GM12878 (cell line): Measurements from ENCODE around the gene HAPSTR1. TPM values are rescaled to one million over a fixed set of nuclear protein-coding genes. Genes with fewer than 3 reads are reported as not detected.
A peak's percentile ranks its signal among the peaks of the same experiment; 100 is the strongest.

Experiments
- CREB1 ChIP-seq: IDR thresholded peaks from 2 replicates; pipeline ENCODE4 v1.6.1; 2012; ENCODE audit warnings: low read depth, mild to moderate bottlenecking, inconsistent platforms
- ESRRA ChIP-seq: IDR thresholded peaks from 2 replicates; pipeline ENCODE4 v1.6.1; 2012; ENCODE audit warnings: mild to moderate bottlenecking, low read length, improper control_type of control experiment
- HDAC2 ChIP-seq: fragments of 200-600 bp; sonication (generic); IDR thresholded peaks from 2 replicates; pipeline ENCODE4 v1.6.1; 2017
- MTA2 ChIP-seq: fragments of 450-650 bp; IDR thresholded peaks from 2 replicates; pipeline ENCODE4 v1.6.1; 2016; ENCODE audit warnings: low read depth, mild to moderate bottlenecking, moderate library complexity
- MTA3 ChIP-seq: IDR thresholded peaks from 2 replicates; pipeline ENCODE4 v1.6.1; 2012; ENCODE audit warnings: low read length, inconsistent platforms, borderline replicate concordance
- MYB ChIP-seq: fragments of 150-350 bp; IDR thresholded peaks from 2 replicates; pipeline ENCODE4 v1.6.1; 2014; ENCODE audit warnings: mild to moderate bottlenecking, low read depth, low read length, borderline replicate concordance
- PRDM15 ChIP-seq: fragments of 450-650 bp; formaldehyde crosslinking; IDR thresholded peaks from 2 replicates; pipeline ENCODE4 v1.4.0; 2020; ENCODE audit warnings: mild to moderate bottlenecking, moderate library complexity
- RAD51 ChIP-seq: fragments of 450-650 bp; IDR thresholded peaks from 2 replicates; pipeline ENCODE4 v1.6.1; 2016; ENCODE audit warnings: moderate library complexity, mild to moderate bottlenecking, inconsistent platforms
- YBX1 ChIP-seq: fragments of 450-650 bp; IDR thresholded peaks from 2 replicates; pipeline ENCODE4 v1.6.1; 2016; ENCODE audit warnings: antibody characterized with exemption
- ZBTB40 ChIP-seq: fragments of 450-650 bp; IDR thresholded peaks from 2 replicates; pipeline ENCODE4 v1.6.1; 2016; ENCODE audit warnings: mild to moderate bottlenecking, moderate library complexity, borderline replicate concordance
- ZNF24 ChIP-seq: fragments of 450-650 bp; IDR thresholded peaks from 2 replicates; pipeline ENCODE4 v1.6.1; 2017; ENCODE audit warnings: antibody characterized with exemption, mild to moderate bottlenecking
- polyA plus RNA-seq, 11 experiments: library from polyadenylated mRNA; depleted of rRNA in 4 of 11; unstranded in 6 of 11; stranded (reverse) in 5 of 11; fragments of >200 nt; fragmentation: Nextera tagmentation in 4 of 11; fragmentation: Illumina TruSeq in 1 of 11; extraction: Ambion mirVana in 4 of 11; extraction: Trizol in 1 of 11; gene quantifications; 1 replicate in 1 of 11; 2 replicates in 10 of 11; pipeline versions ENCODE4 v1.2.1 to v1.2.3, GENCODE V29; 2011 to 2016; ENCODE audit warnings: inconsistent platforms in 2 of 11, missing spikeins in 2 of 11, low read depth in 1 of 11
- total RNA-seq, 4 experiments: library from RNA; depleted of rRNA in 3 of 4; stranded (reverse); fragments of >200 nt in 3 of 4; fragmentation: Illumina TruSeq in 1 of 4; extraction: Trizol in 1 of 4; gene quantifications; 2 replicates each; pipeline versions ENCODE4 v1.2.1 to v1.2.3, GENCODE V29; 2013 to 2021
- TF ChIP-seq, protein P1 (sequence below): fragments of 450-650 bp; IDR thresholded peaks from 2 replicates; pipeline ENCODE4 v1.6.1; 2018; ENCODE audit warnings: mild to moderate bottlenecking, low read depth, moderate library complexity; ENCODE audit not compliant: partially characterized antibody
- TF ChIP-seq, protein P2 (sequence below): IDR thresholded peaks from 2 replicates; pipeline ENCODE4 v1.6.1; 2012; ENCODE audit warnings: low read depth, low read length, improper control_type of control experiment
- TF ChIP-seq, protein P3 (sequence below): IDR thresholded peaks from 2 replicates; pipeline ENCODE4 v1.6.1; 2011; ENCODE audit warnings: borderline replicate concordance, low read depth, mild to moderate bottlenecking, moderate library complexity, low read length; ENCODE audit not compliant: insufficient read depth, poor library complexity, severe bottlenecking

The HAPSTR1 gene
- total and polyA plus RNA-seq, 10 of the 15 experiments (the other 5 are each of a cell fraction or from before 2014, with no cell fraction given), result 8.7 to 52.5 (median 23.1) TPM

GRCh38 chr16:9047689-9048301 lies 43.6 kb upstream of the HAPSTR1 start (continued):
- TF ChIP-seq PRDM15 (no peak), MTA3 (no peak), MTA2 (no peak), RAD51 (no peak), YBX1 (no peak), HDAC2 (no peak), MYB (no peak), ZBTB40 (no peak), ESRRA (no peak), CREB1 (no peak), ZNF24 (no peak)
- TF ChIP-seq, protein P1, sequence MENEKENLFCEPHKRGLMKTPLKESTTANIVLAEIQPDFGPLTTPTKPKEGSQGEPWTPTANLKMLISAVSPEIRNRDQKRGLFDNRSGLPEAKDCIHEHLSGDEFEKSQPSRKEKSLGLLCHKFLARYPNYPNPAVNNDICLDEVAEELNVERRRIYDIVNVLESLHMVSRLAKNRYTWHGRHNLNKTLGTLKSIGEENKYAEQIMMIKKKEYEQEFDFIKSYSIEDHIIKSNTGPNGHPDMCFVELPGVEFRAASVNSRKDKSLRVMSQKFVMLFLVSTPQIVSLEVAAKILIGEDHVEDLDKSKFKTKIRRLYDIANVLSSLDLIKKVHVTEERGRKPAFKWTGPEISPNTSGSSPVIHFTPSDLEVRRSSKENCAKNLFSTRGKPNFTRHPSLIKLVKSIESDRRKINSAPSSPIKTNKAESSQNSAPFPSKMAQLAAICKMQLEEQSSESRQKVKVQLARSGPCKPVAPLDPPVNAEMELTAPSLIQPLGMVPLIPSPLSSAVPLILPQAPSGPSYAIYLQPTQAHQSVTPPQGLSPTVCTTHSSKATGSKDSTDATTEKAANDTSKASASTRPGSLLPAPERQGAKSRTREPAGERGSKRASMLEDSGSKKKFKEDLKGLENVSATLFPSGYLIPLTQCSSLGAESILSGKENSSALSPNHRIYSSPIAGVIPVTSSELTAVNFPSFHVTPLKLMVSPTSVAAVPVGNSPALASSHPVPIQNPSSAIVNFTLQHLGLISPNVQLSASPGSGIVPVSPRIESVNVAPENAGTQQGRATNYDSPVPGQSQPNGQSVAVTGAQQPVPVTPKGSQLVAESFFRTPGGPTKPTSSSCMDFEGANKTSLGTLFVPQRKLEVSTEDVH, result no peak
- TF ChIP-seq, protein P2, sequence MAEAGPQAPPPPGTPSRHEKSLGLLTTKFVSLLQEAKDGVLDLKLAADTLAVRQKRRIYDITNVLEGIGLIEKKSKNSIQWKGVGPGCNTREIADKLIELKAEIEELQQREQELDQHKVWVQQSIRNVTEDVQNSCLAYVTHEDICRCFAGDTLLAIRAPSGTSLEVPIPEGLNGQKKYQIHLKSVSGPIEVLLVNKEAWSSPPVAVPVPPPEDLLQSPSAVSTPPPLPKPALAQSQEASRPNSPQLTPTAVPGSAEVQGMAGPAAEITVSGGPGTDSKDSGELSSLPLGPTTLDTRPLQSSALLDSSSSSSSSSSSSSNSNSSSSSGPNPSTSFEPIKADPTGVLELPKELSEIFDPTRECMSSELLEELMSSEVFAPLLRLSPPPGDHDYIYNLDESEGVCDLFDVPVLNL, result no peak
- TF ChIP-seq, protein P3, sequence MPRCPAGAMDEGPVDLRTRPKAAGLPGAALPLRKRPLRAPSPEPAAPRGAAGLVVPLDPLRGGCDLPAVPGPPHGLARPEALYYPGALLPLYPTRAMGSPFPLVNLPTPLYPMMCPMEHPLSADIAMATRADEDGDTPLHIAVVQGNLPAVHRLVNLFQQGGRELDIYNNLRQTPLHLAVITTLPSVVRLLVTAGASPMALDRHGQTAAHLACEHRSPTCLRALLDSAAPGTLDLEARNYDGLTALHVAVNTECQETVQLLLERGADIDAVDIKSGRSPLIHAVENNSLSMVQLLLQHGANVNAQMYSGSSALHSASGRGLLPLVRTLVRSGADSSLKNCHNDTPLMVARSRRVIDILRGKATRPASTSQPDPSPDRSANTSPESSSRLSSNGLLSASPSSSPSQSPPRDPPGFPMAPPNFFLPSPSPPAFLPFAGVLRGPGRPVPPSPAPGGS, result peak; percentile 76
